Panc1 (cell line): ENCODE results near the gene DTNBP1. TPM values are rescaled to one million over a fixed set of nuclear protein-coding genes. Genes with fewer than 3 reads are reported as not detected.

Experiments
- ATAC-seq: fragments of 200-7000 bp; cut with Tn5 transposase; 2 replicates; pipeline ENCODE4 v1.9.1; 2020; ENCODE audit warnings: mild to moderate bottlenecking, moderate library complexity
- BruUV-seq: library from RNA; stranded (reverse); fragments of 400-500 nt; replicated peaks from 2 replicates; lab custom pipeline; 2021; lab: Mats Ljungman, UMichigan
- CTCF ChIA-PET: fragments of 300-600 bp; sonication (Branson Sonifier 250); formaldehyde crosslinking; loops from one replicate; lab custom pipeline; 2022; ENCODE audit warnings: antibody characterized with exemption; lab: Charles Lee
- POLR2A ChIA-PET: fragments of 300-600 bp; sonication (Branson Sonifier 250); formaldehyde crosslinking; loops from one replicate; lab custom pipeline; 2022; ENCODE audit warnings: antibody characterized with exemption; lab: Charles Lee
- DNase-seq: peaks from one replicate; pipeline ENCODE4 v3.0.0-alpha.2; 2010; ENCODE audit warnings: low read depth, low spot score
- H3K27ac ChIP-seq: 2 replicates; pipeline ENCODE4 v1.5.1; 2011; ENCODE audit warnings: mild to moderate bottlenecking, low read length, inconsistent platforms
- H3K27me3 ChIP-seq: fragments of 200-500 bp; sonication (Bioruptor generic); 2 replicates; pipeline ENCODE4 v1.6.0; 2014; ENCODE audit warnings: low read length, inconsistent platforms; ENCODE audit not compliant: control insufficient read depth, insufficient read depth
- H3K36me3 ChIP-seq: fragments of 200-500 bp; sonication (Bioruptor generic); 2 replicates; pipeline ENCODE4 v1.5.1; 2014; ENCODE audit warnings: inconsistent platforms, mild to moderate bottlenecking, low read length, moderate library complexity; ENCODE audit not compliant: control insufficient read depth, insufficient read depth
- H3K4me1 ChIP-seq: 2 replicates; pipeline ENCODE4 v1.5.1; 2011; ENCODE audit warnings: inconsistent platforms, mild to moderate bottlenecking, low read length, moderate library complexity; ENCODE audit not compliant: control insufficient read depth, insufficient read depth
- H3K4me3 ChIP-seq, 2 experiments: 2 replicates each; pipeline ENCODE4 v1.5.1; 2011 to 2012; ENCODE audit warnings: low read depth in 2 of 2, low read length in 2 of 2, mild to moderate bottlenecking in 2 of 2, inconsistent platforms in 1 of 2, moderate library complexity in 1 of 2
- H3K9me3 ChIP-seq: fragments of 200-500 bp; sonication (Bioruptor generic); 2 replicates; pipeline ENCODE4 v1.5.1; 2014; ENCODE audit warnings: low read depth, mild to moderate bottlenecking, inconsistent platforms, low read length, moderate library complexity; ENCODE audit not compliant: control insufficient read depth, insufficient read depth
- POLR2AphosphoS5 ChIP-seq: IDR thresholded peaks from 2 replicates; pipeline ENCODE4 v1.6.1; 2012; ENCODE audit warnings: mild to moderate bottlenecking, low read depth, low read length, moderate library complexity
- REST ChIP-seq, 2 experiments: IDR thresholded peaks; 2 replicates each; pipeline ENCODE4 v1.6.1; 2011 to 2012; ENCODE audit warnings: low read depth in 2 of 2, control low read depth in 1 of 2, low read length in 1 of 2, mild to moderate bottlenecking in 1 of 2, moderate library complexity in 1 of 2; ENCODE audit not compliant: insufficient read depth in 1 of 2
- SIN3A ChIP-seq: IDR thresholded peaks from 2 replicates; pipeline ENCODE4 v1.6.1; 2012; ENCODE audit warnings: low read depth, mild to moderate bottlenecking, low read length, moderate library complexity, borderline replicate concordance; ENCODE audit not compliant: insufficient read depth
- TCF7L2 ChIP-seq: IDR thresholded peaks from 2 replicates; pipeline ENCODE4 v1.6.1; 2011; ENCODE audit warnings: mild to moderate bottlenecking, low read depth, low read length, inconsistent platforms
- in situ Hi-C: cut with HindIII; loops from 2 replicates; pipeline ENCODE4 v1.10.0; 2016; ENCODE audit warnings: low sequenced_read_pairs, low pct_unique_long_range_greater_than_20kb
- intact Hi-C: fragments of 100-400 bp; cut with micrococcal nuclease; formaldehyde crosslinking; loops from one replicate; pipeline ENCODE4 v1.10.0; 2022; ENCODE audit not compliant: unreplicated experiment
- total RNA-seq: library from RNA; stranded (reverse); gene quantifications from one replicate; pipeline ENCODE4 v1.2.1, GENCODE V29; 2021; ENCODE audit not compliant: unreplicated experiment
- TF ChIP-seq, protein P1 (sequence below): fragments of 450-650 bp; IDR thresholded peaks from 2 replicates; pipeline ENCODE4 v1.5.1; 2017; ENCODE audit warnings: mild to moderate bottlenecking

DTNBP1 gene
- total RNA-seq, 1 experiment from 2014 or later: 29.3 TPM

DNA sequence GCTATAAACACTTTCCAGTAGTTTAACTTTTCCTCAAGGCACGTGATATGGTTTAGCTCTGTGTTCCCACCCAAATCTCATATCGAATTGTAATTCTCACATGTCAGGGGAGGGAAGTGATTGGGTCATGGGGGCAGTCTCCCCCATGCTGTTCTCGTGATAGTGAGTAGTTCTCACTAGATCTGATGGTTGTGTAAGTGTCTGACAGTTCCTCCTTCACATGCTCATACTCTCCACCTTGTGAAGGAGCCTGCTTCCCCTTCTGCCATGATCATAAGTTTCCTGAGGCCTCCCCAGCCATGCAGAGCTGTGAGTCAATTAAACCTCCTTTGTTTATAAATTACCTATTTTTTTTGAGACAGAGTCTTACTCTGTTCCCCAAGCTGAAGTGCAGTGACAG lies 127.9 kb downstream of the DTNBP1 start:
- POLR2A ChIA-PET: interaction anchor here (0.6 kb wide), 1 partner anchor 27 kb away, joined by 3 read pairs; no protein-coding TSS in a partner anchor
- BruUV-seq: no TSS peak
- Histone ChIP-seq H3K27ac (no peak overlapping the region), H3K4me1 (no peaks in the 10 kb centered on the region), H3K27me3 (no peaks in the 10 kb centered on the region), H3K36me3 (peaks cover 2% of the 10 kb centered on the region; the same call in 1 of the 2 replicates), H3K4me3 (no peak overlapping the region), H3K9me3 (no peaks in the 10 kb centered on the region)
- TF ChIP-seq POLR2AphosphoS5 (no peak), REST (IDR thresholded peaks at IDR 0.05; ENCODE audit: insufficient read depth in 1 of 2, low read depth in 2 of 2, low read length in 1 of 2) (no peak), TCF7L2 (no peak)
- TF ChIP-seq, protein P1, sequence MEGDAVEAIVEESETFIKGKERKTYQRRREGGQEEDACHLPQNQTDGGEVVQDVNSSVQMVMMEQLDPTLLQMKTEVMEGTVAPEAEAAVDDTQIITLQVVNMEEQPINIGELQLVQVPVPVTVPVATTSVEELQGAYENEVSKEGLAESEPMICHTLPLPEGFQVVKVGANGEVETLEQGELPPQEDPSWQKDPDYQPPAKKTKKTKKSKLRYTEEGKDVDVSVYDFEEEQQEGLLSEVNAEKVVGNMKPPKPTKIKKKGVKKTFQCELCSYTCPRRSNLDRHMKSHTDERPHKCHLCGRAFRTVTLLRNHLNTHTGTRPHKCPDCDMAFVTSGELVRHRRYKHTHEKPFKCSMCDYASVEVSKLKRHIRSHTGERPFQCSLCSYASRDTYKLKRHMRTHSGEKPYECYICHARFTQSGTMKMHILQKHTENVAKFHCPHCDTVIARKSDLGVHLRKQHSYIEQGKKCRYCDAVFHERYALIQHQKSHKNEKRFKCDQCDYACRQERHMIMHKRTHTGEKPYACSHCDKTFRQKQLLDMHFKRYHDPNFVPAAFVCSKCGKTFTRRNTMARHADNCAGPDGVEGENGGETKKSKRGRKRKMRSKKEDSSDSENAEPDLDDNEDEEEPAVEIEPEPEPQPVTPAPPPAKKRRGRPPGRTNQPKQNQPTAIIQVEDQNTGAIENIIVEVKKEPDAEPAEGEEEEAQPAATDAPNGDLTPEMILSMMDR: no peak
- in situ Hi-C loops (no loop called here), intact Hi-C loops (no loop called here)
- CTCF ChIA-PET: no interaction called here
- ATAC-seq (no peak), DNase-seq (no peak)

DNA sequence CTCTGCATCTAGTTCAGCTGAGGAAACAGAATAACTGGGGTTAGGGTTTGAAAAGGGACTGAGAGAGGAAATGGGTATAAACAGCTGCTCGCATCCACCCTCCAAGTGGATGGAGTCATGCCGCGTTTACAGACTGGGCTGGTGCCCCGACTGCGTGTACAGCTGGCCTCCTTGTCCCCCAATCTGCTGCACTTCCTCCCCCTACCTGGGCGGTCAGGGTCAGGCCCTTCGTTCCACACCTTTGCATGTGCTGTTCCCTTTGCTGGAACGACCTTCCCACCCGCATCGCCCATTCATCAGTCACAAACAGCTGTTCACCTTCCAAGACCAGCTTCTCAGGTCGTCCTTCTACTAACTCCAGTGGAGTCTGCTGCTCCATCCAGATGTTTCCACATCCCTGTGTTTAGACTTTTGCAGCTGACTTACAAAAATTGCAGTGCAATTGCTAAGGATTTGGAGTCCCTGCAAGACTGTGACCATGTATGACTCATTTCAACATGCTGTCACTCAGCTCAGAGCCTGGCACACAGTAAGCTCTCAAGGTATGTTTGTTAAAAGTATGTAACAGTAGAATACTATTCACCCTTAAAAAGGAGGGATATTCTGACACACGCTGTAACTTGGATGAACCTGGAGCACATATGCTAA lies 129.3 kb downstream of the DTNBP1 start:
- H3K4me1 ChIP-seq: no peaks in the 10 kb centered on the region
- peaks cover 2% of the 10 kb centered on the region; the same call in 1 of the 2 replicates for H3K36me3 ChIP-seq
- no peak overlapping the region for H3K27ac ChIP-seq
- ChIA-PET CTCF (interaction anchor here (0.7 kb wide), 1 partner anchor 99 kb away, joined by 3 read pairs; no protein-coding TSS in a partner anchor), POLR2A (no interaction called here)
- TF ChIP-seq, protein P1: no peak
- TF ChIP-seq REST (IDR thresholded peaks at IDR 0.05; ENCODE audit: insufficient read depth in 1 of 2, low read depth in 2 of 2, low read length in 1 of 2): no peak
- TF ChIP-seq SIN3A: no peak
- TF ChIP-seq POLR2AphosphoS5: no peak
- TF ChIP-seq TCF7L2: no peak
- no peak for ATAC-seq
- no peak overlapping the region for H3K4me3 ChIP-seq
- H3K9me3 ChIP-seq: no peaks in the 10 kb centered on the region
- in situ Hi-C loops: no loop called here
- no TSS peak for BruUV-seq
- DNase-seq: no peak
- no peaks in the 10 kb centered on the region for H3K27me3 ChIP-seq
- intact Hi-C loops: no loop called here
